NCI-H82 (cell line): Measurements from ENCODE around the gene UBE2G1.
A peak's percentile ranks its signal among the peaks of the same experiment; 100 is the strongest.
"Not testable (repeated sequence)": the region's sequence is repeated elsewhere in the genome, so short reads cannot be mapped to it uniquely, and the experiment has no call there.

Experiments used
- DNase-seq: peaks from one replicate; lab custom pipeline; 2025; lab: John Stamatoyannopoulos, UW

UBE2G1 gene

DNA sequence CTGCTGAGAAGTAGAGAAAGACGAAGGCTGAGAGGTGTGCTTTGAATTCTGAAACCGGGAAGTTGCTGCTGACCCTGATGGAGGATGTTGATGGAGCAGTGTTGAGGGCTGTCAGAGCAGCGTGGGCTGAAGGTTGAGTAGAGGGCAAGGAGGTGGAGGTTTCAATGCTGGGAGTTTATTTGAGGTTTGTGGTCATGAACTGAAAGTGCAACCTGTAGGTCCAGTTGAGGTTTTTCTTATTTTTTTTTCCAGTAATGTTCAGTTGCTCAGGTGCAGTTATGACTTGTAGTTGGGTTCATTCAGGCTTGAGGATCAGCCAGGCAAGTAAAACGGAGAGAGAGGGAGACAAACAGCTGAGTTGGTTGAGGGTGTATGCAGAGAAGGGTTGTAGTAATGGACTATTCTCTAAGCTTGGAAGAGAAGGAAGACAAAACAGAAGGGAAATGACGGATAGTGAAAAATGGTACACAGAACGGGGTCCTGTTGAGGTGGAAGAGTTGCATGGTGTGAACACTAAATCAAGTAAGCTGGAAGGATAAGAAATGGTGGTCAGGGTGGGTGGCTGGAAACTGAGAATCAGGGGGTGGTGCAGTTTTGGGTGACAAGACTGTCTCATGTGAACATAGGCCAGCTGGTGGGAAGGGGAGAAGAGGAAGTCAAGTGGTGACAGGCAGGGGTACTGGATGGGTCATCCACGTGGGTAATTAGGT lies 8.7 kb upstream of the UBE2G1 start:
- DNase-seq: no peak

DNA sequence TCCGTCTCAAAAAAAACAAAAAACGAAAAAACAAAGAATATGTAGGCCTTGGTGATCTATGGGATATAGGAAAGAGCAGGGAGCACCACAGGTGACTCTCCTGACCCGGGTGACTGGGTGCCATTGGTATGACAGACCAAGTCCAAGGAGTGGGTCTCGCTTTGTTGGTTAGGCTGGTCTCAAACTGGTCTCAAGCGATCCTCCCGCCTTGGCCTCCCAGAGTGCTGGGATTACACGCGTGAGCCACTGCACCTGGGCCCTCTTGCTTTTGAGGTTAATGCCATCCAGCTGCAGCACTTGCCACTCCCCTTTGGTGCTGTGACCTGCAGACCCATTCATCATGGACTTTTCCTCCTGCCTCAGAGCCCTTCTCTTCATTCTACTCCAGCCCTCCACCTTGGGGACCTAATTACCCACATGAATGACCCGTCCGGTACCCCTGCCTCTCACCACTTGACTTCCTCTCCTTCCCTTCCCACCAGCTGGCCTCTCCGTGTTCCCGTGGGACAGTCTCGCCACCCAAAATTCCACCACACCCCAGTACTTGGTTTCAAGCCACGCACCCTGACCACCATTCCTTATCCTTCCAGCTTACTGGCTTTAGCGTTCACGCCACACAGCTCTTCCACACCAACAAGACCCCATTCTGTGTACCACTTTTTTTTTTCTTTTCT lies 3.2 kb upstream of the UBE2G1 start:
- DNase-seq: no peak

DNA sequence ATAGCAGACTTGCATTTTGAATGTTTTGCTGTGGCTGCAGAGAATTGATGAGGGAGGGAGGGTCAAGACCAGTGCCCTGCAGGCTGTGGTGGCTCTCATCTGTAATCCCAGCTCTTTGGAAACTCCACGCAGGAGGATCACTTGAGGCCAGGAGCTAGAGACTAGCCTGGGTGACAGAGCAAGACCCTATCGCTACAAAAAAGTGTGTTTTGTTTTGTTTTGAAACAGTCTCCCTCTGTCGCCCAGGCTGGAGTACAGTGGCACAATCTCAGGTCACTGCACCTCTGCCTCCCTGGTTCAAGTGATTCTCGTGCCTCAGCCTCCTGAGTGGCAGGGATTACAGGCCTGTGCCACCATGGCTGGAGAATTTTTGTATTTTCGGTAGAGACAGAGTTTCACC lies 1.9 kb upstream of the UBE2G1 start:
- DNase-seq: no peak

DNA sequence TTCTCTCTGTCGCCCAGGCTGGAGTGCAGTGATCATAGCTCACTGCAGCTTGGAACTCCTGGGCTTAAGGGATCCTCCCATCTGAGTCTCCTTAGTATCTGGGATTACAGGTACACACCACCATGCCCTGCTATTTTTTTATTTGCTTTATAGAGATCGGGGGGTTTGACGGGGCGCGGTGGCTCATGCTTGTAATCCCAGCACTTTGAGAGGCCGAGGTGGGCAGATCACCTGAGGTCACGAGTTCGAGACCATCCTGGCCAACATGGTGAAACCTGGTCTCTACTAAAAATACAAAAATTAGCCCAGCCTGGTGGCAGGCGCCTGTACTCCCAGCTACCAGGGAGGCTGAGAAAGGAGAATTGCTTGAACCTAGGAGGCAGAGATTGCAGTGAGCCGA lies 702 bp upstream of the UBE2G1 start:
- peak; percentile 70 for DNase-seq

DNA sequence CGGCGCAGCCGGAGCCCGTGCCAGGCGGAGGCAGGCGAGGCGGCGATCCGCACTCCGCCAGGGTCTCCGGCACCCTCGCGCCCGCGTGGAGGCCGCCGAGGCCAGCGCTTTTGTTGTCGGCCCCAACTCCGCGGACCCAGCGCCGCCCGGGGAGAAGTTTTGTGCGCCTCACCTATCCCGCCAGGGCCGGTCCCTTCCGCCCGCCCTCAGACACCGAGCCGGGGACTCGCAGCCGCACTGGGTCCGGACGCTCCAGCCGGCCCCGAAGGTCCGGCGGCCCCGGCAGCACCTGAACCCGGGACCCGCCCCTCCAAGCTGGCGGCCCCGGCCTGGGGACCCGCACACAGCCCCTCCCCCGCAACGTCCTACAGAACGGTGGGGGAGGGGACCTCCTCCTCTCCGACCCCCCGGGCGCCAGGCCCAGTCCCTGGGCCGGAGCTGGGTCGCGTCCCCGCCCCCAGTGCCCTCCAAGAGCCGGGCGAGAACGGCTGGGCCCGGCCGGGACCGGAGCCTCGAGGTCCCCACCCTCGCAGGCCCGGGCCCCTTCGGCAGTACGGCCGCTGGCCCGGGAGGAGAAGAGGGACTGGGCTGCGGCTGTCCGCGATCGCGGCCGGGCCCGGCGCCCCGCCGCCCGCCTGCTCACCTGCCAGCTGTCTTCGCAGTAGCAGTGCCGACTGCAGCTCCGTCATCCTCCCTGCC lies 698 bp downstream of the UBE2G1 start:
- DNase-seq: peak; percentile 79

DNA sequence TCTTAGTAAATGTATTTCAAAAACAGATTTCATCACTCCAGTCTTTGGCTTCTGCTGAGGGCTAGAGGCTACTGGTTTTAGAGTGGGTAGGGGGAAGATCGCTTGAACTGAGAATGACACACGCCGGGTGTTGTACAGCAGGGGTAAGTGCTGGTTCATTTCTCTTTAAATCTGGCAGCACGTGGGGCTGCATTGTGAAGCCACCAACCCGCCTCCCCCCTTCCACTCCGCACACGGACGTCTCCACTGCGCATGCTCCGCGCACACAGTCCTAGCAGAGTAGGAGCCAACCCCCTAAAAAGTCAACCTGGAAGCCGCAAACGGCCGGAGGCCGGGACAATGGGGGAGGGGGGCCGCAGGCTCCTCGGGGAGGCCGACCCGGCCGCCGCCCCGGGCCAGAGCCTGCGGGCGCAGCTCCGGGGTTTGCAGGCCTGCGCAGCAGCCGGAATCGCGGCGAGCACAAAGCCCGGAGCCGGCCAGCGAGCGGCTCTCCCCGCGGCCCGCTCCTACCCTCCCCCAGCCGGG lies 1.3 kb downstream of the UBE2G1 start:
- DNase-seq: peak; percentile 98

DNA sequence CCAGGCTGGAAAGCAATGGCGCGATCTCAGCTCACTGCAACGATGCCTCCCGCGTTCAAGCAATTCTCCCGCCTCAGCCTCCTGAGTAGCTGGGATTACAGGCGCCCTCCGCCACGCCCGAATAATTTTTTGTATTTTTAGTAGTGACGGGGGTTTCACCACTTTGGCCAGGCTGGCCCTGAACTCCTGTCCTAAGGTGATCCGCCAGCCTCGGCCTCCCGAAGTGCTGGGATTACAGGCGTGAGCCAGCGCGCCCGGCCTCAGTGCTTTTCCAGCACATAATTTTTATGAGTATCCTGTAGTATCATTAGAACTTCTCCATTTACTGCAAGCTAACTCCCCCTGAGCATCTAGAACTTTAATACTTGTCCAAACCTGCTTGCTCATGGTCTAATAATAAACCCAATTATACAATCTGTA lies 1.8 kb downstream of the UBE2G1 start:
- DNase-seq: no peak

DNA sequence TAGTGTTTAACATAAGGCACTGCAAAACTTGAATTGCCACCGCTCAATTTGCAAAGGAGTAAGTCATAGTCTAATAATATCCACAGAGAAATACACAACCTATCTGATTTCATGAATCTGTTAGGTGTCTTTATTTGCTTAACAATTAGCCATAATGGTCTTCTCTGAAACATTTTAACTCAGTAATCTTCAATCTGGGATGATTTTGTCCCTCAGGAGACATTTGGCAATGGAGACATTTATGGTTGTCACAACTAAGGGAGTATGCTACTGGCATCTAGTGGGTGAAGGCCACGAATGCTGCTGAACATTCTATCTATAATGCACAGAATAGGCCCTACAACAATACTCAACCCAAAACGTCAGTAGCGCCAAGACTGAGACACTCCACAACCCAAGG lies 4.3 kb downstream of the UBE2G1 start:
- DNase-seq: no peak

DNA sequence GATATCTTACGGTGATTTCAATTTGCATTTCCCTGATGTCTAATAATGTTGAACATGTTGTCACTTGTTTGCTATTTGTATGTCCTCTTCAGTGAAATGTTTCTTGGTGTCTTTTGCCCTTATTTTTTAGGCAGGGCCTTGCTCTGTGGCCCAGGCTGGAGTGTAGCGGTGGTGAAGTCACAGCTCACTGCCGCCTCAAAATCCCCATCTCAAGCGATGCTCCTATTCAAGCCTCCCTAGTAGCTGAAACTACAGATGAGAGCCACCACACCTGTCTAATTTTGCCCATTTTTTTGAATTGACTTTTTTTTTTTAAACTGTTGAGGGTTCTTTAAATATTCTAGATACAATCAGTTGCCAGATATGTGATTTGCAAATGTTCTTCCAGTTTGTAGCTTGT lies 8.3 kb downstream of the UBE2G1 start:
- no peak for DNase-seq

DNA sequence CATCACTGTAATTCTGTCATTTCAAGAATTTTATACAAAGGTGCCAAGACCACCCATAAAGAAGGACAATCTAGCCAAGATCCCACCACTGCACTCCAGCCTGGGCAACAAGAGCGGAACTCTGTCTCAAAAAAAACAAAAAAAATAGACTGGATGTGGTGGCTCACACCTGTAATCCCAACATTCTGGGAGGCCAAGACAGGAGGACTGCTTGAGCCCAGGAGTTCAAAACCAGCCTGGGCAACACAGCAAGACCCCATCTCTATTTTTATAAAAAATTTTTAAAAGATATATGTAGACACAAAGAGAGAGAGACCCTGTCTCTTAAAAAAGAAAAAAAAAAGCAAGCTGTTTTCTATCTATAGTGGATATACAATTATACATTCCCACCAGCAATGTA lies 8.8 kb downstream of the UBE2G1 start:
- DNase-seq: no peak

DNA sequence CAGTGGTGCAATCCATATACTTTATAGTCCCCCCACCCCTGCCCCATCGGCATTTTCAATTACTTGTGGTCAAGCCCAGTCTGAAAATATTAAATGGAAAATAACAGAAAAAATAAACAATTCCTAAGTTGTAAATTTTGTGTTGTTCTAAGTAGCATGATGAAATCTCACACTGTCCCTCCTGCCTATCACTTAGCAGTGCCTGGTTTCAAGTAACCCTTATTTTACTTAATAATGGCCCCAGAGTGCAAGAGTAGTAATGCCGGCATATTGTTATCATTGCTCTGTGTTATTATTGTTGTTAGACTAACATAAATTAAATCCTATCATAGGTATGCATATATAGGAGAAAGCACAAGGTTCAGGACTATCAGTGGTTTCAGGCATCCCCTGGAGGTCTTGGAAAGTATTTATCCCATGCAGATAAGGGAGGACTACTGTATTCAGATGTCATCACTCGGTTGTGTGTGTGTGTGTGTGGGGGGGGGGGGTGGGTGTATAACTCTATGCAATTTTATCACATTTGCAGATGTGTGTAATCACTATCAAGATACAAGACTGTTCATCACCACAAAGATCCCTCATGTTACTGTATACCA lies 9.3 kb downstream of the UBE2G1 start:
- no peak for DNase-seq

DNA sequence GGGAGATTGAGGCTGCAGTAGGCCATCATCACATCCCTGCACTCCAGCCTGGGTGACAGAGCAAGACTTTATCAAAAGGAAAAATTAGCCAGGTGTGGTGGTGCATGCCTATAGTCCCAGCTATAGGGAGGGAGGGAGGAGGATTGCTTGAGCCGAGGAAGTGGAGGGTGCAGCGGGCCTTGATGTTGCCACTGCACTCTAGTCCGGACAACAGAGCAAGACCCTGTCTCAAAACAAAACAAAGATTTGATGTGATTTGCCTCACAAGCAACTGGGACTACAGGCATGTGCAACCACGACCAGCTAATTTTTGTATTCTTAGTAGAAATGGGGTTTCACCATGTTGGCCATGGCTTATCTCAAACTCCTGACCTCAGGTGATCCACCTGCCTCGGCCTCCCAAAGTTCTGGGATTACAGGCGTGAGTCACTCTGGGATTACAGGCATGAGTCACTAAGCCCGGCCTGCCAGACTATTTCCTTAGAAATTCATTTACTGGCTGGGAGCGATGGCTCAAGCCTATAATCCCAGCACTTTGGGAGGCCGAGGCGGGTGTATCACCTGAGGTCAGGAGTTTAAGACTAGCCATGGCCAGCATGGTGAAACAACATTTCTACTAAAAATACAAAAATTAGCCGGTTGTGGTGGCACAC lies 11.5 kb downstream of the UBE2G1 start:
- DNase-seq: peak; percentile 71

DNA sequence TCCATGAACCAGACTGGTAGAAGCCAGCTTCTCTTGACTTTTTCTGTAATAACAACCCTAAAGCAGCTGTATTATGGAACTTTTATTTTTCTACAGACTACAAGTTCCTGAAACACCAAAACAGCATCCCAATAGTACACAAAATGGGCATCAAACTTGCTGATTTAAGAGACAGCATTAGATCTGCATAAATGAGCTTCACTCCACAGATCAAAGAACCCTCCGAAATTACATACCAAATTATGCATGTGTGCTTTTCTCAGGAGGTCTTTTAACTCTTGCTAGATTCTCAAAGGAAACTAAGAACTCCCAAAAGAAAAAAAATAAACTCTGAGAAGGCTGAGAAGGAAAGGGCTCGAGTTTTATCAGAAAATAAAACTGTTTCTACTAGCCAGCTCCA lies 12.3 kb downstream of the UBE2G1 start:
- no peak for DNase-seq

DNA sequence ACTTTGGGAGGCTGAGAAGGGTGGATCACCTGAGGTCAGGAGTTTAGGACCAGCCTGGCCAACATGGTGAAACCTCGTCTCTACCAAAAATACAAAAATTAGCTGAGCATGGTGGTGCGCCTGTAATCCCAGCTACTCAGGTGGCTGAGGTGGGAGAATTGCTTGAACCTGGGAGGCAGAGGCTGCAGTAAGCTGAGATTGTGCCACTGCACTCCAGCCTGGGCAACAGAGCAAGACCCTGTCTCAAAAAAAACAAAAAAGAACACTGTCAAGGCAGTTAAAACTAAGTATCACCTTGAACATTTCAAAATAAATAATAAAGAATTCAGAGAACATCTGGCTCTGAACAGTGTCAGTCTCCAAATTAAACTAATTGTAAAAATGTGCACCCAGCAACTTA lies 16.3 kb downstream of the UBE2G1 start:
- DNase-seq: not testable (repeated sequence)

DNA sequence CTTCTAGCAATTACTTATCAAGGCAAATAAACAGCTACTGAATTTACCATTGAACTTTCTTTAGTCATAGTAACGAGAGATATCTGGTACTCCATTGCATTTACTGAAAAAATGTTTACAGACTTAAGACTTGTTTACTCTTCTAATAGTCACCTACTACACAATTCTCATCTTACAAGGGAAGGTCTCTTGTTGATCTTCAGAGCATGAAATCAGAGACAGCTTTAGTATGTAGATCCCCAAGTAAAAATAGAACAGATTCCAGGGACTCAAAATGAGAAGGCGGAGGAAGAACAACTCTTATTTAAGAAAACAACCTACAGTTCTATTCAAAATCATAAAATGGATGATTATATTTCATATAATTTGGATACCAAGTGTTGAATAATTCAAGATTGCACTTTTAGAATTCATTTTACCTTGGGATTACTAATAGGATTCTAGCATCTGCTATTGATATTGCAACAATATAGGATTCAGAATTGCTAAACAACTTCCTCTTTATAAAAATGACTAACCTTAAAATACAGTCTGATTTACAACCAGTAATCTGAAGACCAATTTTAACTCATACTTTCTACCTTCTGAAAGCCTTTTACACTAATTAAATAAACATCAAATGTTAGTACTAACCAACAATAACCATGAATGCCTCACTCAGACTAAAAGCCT lies 20.8 kb downstream of the UBE2G1 start:
- DNase-seq: no peak

DNA sequence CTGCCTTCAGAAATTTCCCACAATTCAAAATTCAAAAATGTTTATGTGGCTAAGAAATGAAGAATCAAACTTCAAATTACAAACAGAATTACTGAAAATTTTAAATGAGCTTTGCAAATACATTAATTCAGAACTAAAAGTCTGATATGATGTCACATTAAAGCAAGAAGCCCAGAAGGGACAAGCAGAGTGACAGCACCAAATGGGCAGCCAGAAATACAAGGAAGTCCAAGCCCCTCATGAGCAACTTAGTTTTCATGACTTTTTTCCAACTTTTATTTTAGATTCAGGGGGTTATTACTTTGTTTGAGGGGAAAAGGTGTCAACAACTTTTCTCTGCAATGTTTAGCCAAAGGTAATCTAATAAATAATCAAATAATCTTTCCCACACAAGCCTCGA lies 21.5 kb downstream of the UBE2G1 start:
- DNase-seq: no peak

DNA sequence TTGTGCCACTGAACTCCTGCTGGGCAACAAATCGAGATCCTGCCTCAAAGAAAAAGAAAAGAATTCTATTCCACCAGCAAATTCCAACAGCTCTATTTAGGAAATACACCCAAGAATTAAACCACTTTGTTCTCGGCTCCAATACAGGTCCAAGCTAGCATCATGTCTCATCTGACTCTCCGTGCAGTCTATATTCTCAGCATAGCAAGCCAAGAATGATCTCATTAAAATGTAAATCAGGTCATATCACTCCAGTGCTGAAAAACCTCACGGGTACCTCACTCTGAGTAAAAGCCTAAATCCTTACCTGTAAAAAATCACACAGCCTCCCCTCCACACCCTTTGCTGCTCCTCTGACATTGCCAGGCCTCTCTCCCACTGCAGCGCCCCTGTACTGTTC lies 23.9 kb downstream of the UBE2G1 start:
- peak; percentile 67 for DNase-seq

DNA sequence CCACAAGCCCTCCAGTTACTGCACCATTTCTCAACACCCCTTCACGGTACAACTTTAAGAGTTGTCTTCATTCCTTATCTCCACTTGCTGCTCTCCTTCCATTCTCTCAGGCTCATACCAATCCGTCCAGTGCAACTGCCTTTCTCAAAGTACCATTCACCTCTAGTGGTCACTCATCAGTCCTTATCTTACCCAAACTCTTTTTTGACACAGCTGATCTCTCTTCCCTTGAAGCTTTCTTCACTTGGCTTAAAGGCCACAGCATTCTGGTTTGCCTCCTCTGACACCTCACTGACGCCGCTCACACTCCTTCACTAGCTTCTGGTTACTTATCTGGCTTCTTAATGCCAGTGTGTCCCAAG lies 24.9 kb downstream of the UBE2G1 start:
- no peak for DNase-seq

DNA sequence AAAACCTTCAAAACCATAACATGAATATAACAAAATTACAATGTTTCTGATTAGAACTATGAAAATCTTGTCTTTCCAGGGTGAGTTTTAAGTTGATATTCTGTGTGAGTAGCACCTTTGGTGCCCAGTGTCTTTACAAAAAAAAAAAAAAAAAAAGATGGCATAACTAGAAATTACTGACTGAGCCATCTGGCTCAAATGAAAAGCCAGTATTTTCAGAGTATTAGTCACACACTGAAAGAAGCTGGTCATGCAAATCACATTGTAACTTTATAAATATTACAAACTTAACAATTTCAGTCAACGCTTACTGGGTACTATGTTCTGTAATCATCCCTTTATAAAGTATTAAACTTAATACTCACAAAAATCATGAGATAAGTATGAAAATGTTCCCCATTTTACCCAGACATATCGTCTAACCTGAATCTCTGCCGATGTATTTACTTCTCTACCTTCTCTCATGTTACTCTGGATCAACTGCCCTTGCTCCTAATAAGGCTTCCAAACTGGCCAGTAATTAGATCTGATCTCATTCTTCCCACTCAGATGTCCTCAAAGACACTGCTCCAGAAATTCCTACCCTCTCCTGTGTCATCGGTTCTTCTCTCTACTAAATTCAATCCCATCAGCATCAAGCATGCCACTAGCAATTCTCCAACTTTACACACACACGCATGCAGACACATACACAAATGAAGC lies 25.4 kb downstream of the UBE2G1 start:
- peak; percentile 15 for DNase-seq

DNA sequence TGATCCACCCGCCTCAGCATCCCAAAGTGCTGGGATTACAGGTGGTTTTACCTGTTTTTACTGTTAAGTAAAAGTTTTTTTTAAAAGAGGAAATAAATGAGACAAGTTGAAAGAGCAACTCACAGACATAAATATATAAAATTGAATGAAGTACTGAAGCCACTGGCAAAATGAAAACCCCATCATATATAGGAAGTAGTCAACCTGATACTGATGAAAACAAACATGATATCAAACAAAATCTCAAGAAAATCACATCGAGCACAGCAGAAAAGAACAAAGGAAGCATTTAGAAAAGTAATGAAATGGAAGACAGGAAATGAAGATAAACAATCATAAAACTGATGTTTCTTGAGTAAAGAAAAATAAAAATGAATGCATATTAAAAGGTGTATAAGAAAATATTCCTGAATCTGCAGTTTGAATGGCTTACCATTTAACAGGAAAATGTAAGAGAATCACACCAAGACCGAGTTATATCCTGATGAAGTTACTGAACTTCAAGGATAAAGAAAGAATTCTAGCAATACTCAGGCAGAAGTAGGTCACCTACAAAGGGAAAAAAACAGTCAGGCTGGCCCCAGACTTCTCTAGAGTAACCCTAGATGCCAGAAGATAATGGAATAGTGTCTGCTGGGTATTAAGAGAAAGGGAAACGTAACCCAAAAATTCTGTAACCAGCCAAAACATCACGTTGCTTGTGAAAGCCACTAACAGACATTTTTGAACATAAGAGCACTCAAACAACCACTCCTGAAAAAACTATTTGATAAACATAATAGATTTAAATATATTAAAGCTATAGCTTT lies 31.5 kb downstream of the UBE2G1 start:
- no peak for DNase-seq
